IPS-18c (cell line): ENCODE results near the gene FXYD5.

Experiments used
- H3K4me3 ChIP-seq: 2 replicates; pipeline ENCODE4 v1.7.0; 2013; ENCODE audit warnings: low read depth, mild to moderate bottlenecking, low read length, moderate library complexity; ENCODE audit not compliant: insufficient read depth
- H3K9me3 ChIP-seq: one replicate; pipeline ENCODE4 v1.6.1; 2013; ENCODE audit warnings: mild to moderate bottlenecking, low read length, moderate library complexity; ENCODE audit not compliant: control insufficient read depth, insufficient read depth

The FXYD5 gene

GRCh38 chr19:35212241-35212640, 57.7 kb downstream of the FXYD5 start:
- H3K9me3 ChIP-seq, result no peaks in the 10 kb centered on the region
- H3K4me3 ChIP-seq, result no peak overlapping the region

GRCh38 chr19:35213663-35214632, 59.4 kb downstream of the FXYD5 start:
- Histone ChIP-seq H3K9me3 (peaks cover 3% of the 10 kb centered on the region), H3K4me3 (no peak overlapping the region)

GRCh38 chr19:35214766-35215422, 60.4 kb downstream of the FXYD5 start:
- H3K9me3 ChIP-seq, result peaks cover 3% of the 10 kb centered on the region
- H3K4me3 ChIP-seq, result no peak overlapping the region

DNA sequence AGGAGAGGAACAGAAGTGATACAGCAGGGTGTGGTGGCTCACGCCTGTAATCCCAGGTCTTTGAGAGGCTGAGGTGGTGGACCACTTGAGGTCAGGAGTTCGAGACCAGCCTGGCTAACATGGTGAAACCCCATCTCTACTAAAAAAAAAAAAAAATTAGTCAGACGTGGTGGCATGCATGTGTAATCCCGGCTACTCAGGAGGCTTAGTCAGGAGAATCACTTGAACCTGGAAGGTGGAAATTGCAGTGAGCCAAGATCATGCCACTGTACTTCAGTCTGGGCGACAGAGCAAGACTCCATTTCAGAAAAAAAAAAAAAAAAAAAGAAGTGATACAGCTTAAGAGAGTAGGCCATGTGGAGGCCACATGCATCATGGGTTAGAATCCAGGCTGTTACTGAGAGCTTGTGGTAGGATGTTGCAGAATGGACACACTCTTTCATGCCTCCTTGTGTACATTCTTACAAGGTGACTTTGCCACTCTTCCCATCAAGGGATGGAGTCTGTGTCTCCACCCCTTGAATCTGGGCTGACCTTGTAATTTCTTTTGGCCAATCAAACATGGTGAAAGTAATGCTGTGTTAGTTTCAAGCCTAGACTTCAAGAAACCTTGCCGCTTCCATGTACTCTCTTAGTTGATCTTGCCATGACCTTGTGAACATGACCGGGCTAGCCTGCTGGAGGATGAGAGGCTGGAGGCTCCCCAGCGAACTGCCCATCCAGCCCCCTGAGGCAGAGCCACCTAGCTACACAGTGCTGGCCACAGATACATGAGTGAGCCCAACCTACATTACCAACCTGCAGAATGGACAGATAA, 61.7 kb downstream of the FXYD5 start:
- Histone ChIP-seq H3K9me3 (peaks cover 3% of the 10 kb centered on the region), H3K4me3 (no peak overlapping the region)

GRCh38 chr19:35216833-35217648, 62.5 kb downstream of the FXYD5 start:
- Histone ChIP-seq H3K9me3 (peaks cover 3% of the 10 kb centered on the region), H3K4me3 (no peak overlapping the region)

DNA sequence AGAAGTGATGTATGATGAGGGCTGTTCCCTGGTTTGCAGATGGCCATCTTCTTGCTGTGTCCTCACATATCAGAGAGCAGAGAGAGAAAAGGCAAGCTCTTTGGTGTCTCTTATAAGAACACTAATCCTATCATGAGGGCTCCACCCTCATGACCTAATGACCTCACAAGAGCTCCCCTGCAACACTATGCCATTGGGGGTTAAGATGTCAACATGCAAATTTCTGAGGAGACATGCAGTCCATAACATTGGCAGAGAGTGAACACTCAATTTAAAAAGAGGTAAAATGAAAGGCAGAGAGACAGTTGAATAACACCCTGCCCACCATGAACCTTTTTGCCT, 63.1 kb downstream of the FXYD5 start:
- Histone ChIP-seq H3K9me3 (peaks cover 3% of the 10 kb centered on the region), H3K4me3 (no peak overlapping the region)

DNA sequence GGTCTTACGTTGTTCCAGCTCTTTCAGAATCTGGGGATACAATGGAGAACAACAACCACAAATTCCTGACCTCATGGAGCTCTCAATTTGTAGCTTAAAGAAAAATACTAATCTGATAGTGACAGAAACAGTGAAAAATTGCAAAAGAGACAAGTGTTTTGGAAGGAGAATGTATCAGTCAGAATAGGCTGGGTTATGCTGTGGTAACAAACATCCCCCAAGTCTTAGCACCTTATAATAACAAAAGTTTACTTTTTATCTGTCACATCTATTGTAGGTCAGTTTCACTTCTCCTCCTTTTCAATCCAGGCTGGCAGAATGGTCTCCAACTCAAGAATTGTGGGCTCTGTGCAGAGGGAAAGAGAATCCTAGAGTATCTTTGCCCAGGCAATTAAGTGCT, 64.5 kb downstream of the FXYD5 start:
- H3K9me3 ChIP-seq, result peaks cover 3% of the 10 kb centered on the region
- H3K4me3 ChIP-seq, result no peak overlapping the region
